Kasumi-1 (cell line): ENCODE data around the gene LACRT.
A peak's percentile ranks its signal among the peaks of the same experiment; 100 is the strongest.

Experiments
- DNase-seq, 2 experiments: peaks; one replicate each; lab custom pipeline; 2025; lab: John Stamatoyannopoulos, UW

The LACRT gene

GRCh38 chr12:54602661-54603060 is 32.0 kb downstream of the LACRT start:
- DNase-seq, result no peak

GRCh38 chr12:54601841-54602240 is 32.9 kb downstream of the LACRT start:
- no peak for DNase-seq

- DNase-seq, result no peak
Observed at GRCh38 chr12:54598970-54599369, 35.7 kb downstream of the LACRT start.

GRCh38 chr12:54596526-54596946 is 38.2 kb downstream of the LACRT start:
- peak; percentile 50 to 66 for DNase-seq

- no peak for DNase-seq
Observed at GRCh38 chr12:54595471-54595870, 39.2 kb downstream of the LACRT start.

- DNase-seq, result no peak
Observed at GRCh38 chr12:54593725-54594124, 41.0 kb downstream of the LACRT start.

- DNase-seq, result peak in 1 of 2 experiments; percentile 18
Observed at GRCh38 chr12:54593135-54593534, 41.6 kb downstream of the LACRT start.

- DNase-seq, result no peak
Observed at GRCh38 chr12:54592316-54592715, 42.4 kb downstream of the LACRT start.

- DNase-seq, result no peak
Observed at GRCh38 chr12:54590978-54591591, 43.6 kb downstream of the LACRT start.

GRCh38 chr12:54589964-54590363 is 44.7 kb downstream of the LACRT start:
- no peak for DNase-seq

- DNase-seq, result no peak
Observed at GRCh38 chr12:54588890-54589267, 45.8 kb downstream of the LACRT start.

- DNase-seq, result no peak
Observed at GRCh38 chr12:54588110-54588889, 46.4 kb downstream of the LACRT start, which contains the start of gene PPP1R1A. TSS of gene PPP1R1A (minus strand) at chr12:54588659. CDS start at chr12:54588488, 171 bp downstream.

- no peak for DNase-seq
Observed at GRCh38 chr12:54587315-54587873, 47.3 kb downstream of the LACRT start.

GRCh38 chr12:54586620-54587019 is 48.1 kb downstream of the LACRT start:
- no peak for DNase-seq

GRCh38 chr12:54585243-54585642 is 49.5 kb downstream of the LACRT start:
- DNase-seq, result no peak

- no peak for DNase-seq
Observed at GRCh38 chr12:54584128-54584527, 50.6 kb downstream of the LACRT start.

- no peak for DNase-seq
Observed at GRCh38 chr12:54583726-54584125, 51.0 kb downstream of the LACRT start.

- DNase-seq, result no peak
Observed at GRCh38 chr12:54581412-54581811, 53.3 kb downstream of the LACRT start.
